Suprapubic skin (tissue), 4 donors: ENCODE data around the gene SLC35F1. TPM values are rescaled to one million over a fixed set of nuclear protein-coding genes. Genes with fewer than 3 reads are reported as not detected.

Experiments
- DNase-seq, 2 donors: peaks; one replicate each; pipeline ENCODE4 v3.0.0-alpha.2; 2019; ENCODE audit warnings: low spot score in 2 of 2
- H3K27ac ChIP-seq: fragments of 200-600 bp; sonication (generic); one replicate; pipeline ENCODE4 v1.5.1; 2019
- H3K27me3 ChIP-seq: fragments of 200-600 bp; sonication (generic); one replicate; pipeline ENCODE4 v1.5.1; 2019
- H3K36me3 ChIP-seq: fragments of 200-600 bp; sonication (generic); one replicate; pipeline ENCODE4 v1.5.1; 2019
- H3K4me1 ChIP-seq: fragments of 200-600 bp; sonication (generic); one replicate; pipeline ENCODE4 v1.5.1; 2019
- H3K4me3 ChIP-seq: fragments of 200-600 bp; sonication (generic); one replicate; pipeline ENCODE4 v1.5.1; 2019; ENCODE audit warnings: mild to moderate bottlenecking
- H3K9me3 ChIP-seq: fragments of 200-600 bp; sonication (generic); one replicate; pipeline ENCODE4 v1.5.1; 2019
- CTCF ChIP-seq, 2 donors: fragments of 200-600 bp in 1 of 2; fragments of 450-650 bp in 1 of 2; sonication (generic) in 1 of 2; IDR thresholded peaks; one replicate each; pipeline ENCODE4 v1.5.1; 2016 to 2019; ENCODE audit warnings: antibody characterized with exemption in 2 of 2, mild to moderate bottlenecking in 1 of 2, moderate library complexity in 1 of 2
- EP300 ChIP-seq: sonication (generic); formaldehyde crosslinking; IDR thresholded peaks from one replicate; pipeline ENCODE4 v1.6.1; 2017; ENCODE audit warnings: antibody characterized with exemption
- POLR2A ChIP-seq, 2 donors: fragments of 450-650 bp; IDR thresholded peaks; one replicate each; pipeline ENCODE4 v1.6.1; 2017; ENCODE audit warnings: antibody characterized with exemption in 2 of 2, mild to moderate bottlenecking in 2 of 2, moderate library complexity in 2 of 2
- POLR2AphosphoS5 ChIP-seq, 3 donors: sonication (generic); formaldehyde crosslinking; IDR thresholded peaks; one replicate each; pipeline ENCODE4 v1.6.1; 2017; ENCODE audit warnings: antibody characterized with exemption in 3 of 3
- WGBS: methylation state at CpG from one replicate; pipeline ENCODE4 v1.1.5; 2018; 5-methylcytosine and 5-hydroxymethylcytosine counted together
- total RNA-seq, 4 donors: library from RNA; depleted of rRNA; stranded (reverse); fragments of >200 nt; gene quantifications; one replicate each; pipeline ENCODE4 v1.1.0, GENCODE V29; 2016

Gene SLC35F1
- total RNA-seq, 4 donors from 2014 or later: 0.34 to 1.1 (median 0.95) TPM

- Histone ChIP-seq H3K27me3 (no peaks in the 10 kb centered on the region), H3K4me3 (no peak overlapping the region), H3K36me3 (no peaks in the 10 kb centered on the region), H3K27ac (no peak overlapping the region), H3K9me3 (no peaks in the 10 kb centered on the region), H3K4me1 (no peaks in the 10 kb centered on the region)
- no peak for TF ChIP-seq EP300
- no peak for TF ChIP-seq POLR2AphosphoS5 (IDR thresholded peaks at IDR 0.05)
- no peak for TF ChIP-seq CTCF (IDR thresholded peaks at IDR 0.05)
- TF ChIP-seq POLR2A (IDR thresholded peaks at IDR 0.05): no peak
- 74% methylated on average over 3 of the region's 3 CpGs for WGBS
- DNase-seq: no peak
These were observed 25.6 kb downstream of the SLC35F1 start for GRCh38 chr6:117932676-117933075.

GRCh38 chr6:117933471-117933870, 26.4 kb downstream of the SLC35F1 start:
- H3K36me3 ChIP-seq: no peaks in the 10 kb centered on the region
- no peak for DNase-seq
- H3K27ac ChIP-seq: no peak overlapping the region
- TF ChIP-seq POLR2AphosphoS5 (IDR thresholded peaks at IDR 0.05): no peak
- 69% methylated on average over 4 of the region's 4 CpGs for WGBS
- no peaks in the 10 kb centered on the region for H3K9me3 ChIP-seq
- no peak overlapping the region for H3K4me3 ChIP-seq
- H3K27me3 ChIP-seq: no peaks in the 10 kb centered on the region
- H3K4me1 ChIP-seq: no peaks in the 10 kb centered on the region

- Histone ChIP-seq H3K27ac (no peak overlapping the region), H3K36me3 (no peaks in the 10 kb centered on the region), H3K27me3 (no peaks in the 10 kb centered on the region), H3K4me3 (no peak overlapping the region), H3K4me1 (no peaks in the 10 kb centered on the region), H3K9me3 (no peaks in the 10 kb centered on the region)
- WGBS: 66% methylated on average over 5 of the region's 5 CpGs
- DNase-seq: no peak
- TF ChIP-seq CTCF (IDR thresholded peaks at IDR 0.05) (no peak), POLR2AphosphoS5 (IDR thresholded peaks at IDR 0.05) (no peak), POLR2A (IDR thresholded peaks at IDR 0.05) (no peak), EP300 (no peak)
These were observed 31.4 kb downstream of the SLC35F1 start for GRCh38 chr6:117938311-117938995.

- WGBS: 66% methylated on average over 1 of the region's 1 CpG
- Histone ChIP-seq H3K4me1 (no peaks in the 10 kb centered on the region), H3K9me3 (no peaks in the 10 kb centered on the region), H3K27me3 (no peaks in the 10 kb centered on the region), H3K27ac (no peak overlapping the region), H3K36me3 (no peaks in the 10 kb centered on the region), H3K4me3 (no peak overlapping the region)
- no peak for DNase-seq
- no peak for TF ChIP-seq EP300
- TF ChIP-seq CTCF (IDR thresholded peaks at IDR 0.05): no peak
- TF ChIP-seq POLR2AphosphoS5 (IDR thresholded peaks at IDR 0.05): no peak
- no peak for TF ChIP-seq POLR2A (IDR thresholded peaks at IDR 0.05)
These were observed 40.2 kb downstream of the SLC35F1 start for GRCh38 chr6:117947234-117947633.

- TF ChIP-seq POLR2AphosphoS5 (IDR thresholded peaks at IDR 0.05) (no peak), EP300 (no peak), POLR2A (IDR thresholded peaks at IDR 0.05) (no peak), CTCF (IDR thresholded peaks at IDR 0.05) (no peak)
- DNase-seq: no peak
- Histone ChIP-seq H3K27ac (no peak overlapping the region), H3K36me3 (no peaks in the 10 kb centered on the region), H3K27me3 (no peaks in the 10 kb centered on the region), H3K9me3 (no peaks in the 10 kb centered on the region), H3K4me1 (no peaks in the 10 kb centered on the region), H3K4me3 (no peak overlapping the region)
- 32% methylated on average over 3 of the region's 3 CpGs for WGBS
These were observed 44.7 kb downstream of the SLC35F1 start for GRCh38 chr6:117951783-117952182.
